Measurements from ENCODE around the gene LEMD3. TPM values are rescaled to one million over a fixed set of nuclear protein-coding genes. Genes with fewer than 3 reads are reported as not detected.

Gene LEMD3
- total and polyA plus RNA-seq, 2 donors from 2014 or later: 7.5 to 31.8 TPM

DNA sequence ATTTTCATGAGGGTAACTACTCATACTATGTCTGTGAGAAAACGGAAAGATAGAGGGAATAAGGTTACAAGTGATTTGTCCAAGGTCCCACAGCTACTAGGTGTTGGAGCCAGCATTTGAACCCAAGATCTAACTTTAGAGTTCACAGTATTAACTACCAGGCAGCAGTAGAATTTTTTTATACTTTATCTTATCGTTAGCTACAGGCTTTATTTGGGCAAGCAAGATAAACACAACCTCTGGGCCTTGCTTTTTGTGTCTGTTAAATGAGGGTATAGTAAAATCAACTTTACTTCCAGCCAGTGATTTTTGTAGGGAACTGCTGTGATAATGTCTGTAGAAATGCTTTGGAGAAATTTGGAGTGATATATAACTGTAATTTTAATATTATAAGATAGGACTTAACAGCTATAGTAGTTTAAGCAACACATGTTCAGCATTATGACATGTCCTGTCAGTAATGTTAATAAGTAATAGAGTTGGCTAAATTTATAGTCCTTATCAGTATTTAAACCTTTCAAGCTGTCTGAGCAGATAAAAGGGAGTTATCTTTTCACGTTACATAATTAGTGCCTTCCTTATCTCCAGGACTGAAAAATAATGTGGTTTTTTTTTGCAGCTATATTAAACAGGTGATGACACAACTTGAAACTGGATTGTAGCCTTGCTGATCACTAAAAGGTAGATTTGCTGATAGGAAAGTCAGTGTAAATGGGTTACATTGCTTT lies 12.8 kb downstream of the LEMD3 start:
- H3K27me3 ChIP-seq (ENCODE audit: control insufficient read depth, insufficient read depth, low read length): no peaks in the 10 kb centered on the region
- H3K27ac ChIP-seq (ENCODE audit: low read depth in 2 of 2, low read length in 2 of 2): no peak overlapping the region
- H3K4me3 ChIP-seq (ENCODE audit: low read length in 3 of 3): no peak overlapping the region
- H3K9ac ChIP-seq (ENCODE audit: low read length in 3 of 3): no peak overlapping the region
- H3K9me3 ChIP-seq (ENCODE audit: control insufficient read depth in 2 of 3, insufficient read depth in 1 of 3, low read length in 3 of 3): no peaks in the 10 kb centered on the region
- no peak for DNase-seq
- intact Hi-C loops (cut with DNase I): no loop called here
- no peaks in the 10 kb centered on the region for H3K36me3 ChIP-seq (ENCODE audit: control insufficient read depth in 2 of 3, insufficient read depth in 3 of 3, low read length in 3 of 3)
- FAIRE-seq: no peak
- H3K4me1 ChIP-seq (ENCODE audit: control insufficient read depth in 2 of 3, insufficient read depth in 2 of 3, low read depth in 1 of 3, low read length in 3 of 3): peaks cover 0 to 4% (median 0%) of the 10 kb centered on the region in 3 donors
- TF ChIP-seq, protein P1, sequence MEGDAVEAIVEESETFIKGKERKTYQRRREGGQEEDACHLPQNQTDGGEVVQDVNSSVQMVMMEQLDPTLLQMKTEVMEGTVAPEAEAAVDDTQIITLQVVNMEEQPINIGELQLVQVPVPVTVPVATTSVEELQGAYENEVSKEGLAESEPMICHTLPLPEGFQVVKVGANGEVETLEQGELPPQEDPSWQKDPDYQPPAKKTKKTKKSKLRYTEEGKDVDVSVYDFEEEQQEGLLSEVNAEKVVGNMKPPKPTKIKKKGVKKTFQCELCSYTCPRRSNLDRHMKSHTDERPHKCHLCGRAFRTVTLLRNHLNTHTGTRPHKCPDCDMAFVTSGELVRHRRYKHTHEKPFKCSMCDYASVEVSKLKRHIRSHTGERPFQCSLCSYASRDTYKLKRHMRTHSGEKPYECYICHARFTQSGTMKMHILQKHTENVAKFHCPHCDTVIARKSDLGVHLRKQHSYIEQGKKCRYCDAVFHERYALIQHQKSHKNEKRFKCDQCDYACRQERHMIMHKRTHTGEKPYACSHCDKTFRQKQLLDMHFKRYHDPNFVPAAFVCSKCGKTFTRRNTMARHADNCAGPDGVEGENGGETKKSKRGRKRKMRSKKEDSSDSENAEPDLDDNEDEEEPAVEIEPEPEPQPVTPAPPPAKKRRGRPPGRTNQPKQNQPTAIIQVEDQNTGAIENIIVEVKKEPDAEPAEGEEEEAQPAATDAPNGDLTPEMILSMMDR (IDR thresholded peaks at IDR 0.05; ENCODE audit: borderline replicate concordance, extremely low read depth, insufficient read depth): no peak

DNA sequence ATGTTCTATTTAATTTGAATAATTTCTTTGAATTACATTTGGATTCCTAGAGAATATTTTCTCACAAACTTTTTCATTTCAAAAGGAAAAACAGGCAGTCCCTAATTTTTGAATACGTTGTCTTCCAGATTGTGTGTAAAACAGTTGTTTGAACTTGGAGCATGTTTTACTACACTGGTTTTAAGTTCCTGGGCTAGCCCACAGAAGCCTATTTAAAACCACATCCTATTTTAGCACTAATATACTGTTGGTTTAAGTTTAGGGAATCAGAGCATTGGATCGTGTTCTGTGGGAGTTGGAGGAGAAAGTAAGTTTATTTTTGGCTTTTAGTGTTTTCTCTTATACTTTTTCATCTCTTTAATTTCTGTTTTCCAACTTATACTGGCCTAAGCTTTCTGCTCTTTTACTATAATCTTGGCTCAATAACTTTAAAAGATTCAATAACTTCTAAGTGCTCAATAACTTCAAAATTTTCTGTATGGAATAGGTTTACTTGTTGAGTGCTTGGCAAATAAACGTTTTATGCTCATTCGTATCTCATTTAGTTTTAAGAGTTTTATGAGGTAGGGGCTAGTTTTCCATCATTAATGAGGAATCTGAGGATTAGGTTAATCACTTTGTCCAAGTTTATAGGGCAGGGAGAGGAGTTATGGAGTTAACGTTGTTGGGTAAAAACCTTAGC lies 14.9 kb downstream of the LEMD3 start:
- intact Hi-C loops (cut with DNase I): no loop called here
- Histone ChIP-seq H3K9ac (ENCODE audit: low read length in 3 of 3) (no peak overlapping the region), H3K4me3 (ENCODE audit: low read length in 3 of 3) (no peak overlapping the region), H3K27ac (ENCODE audit: low read depth in 2 of 2, low read length in 2 of 2) (no peak overlapping the region), H3K36me3 (ENCODE audit: control insufficient read depth in 2 of 3, insufficient read depth in 3 of 3, low read length in 3 of 3) (no peaks in the 10 kb centered on the region), H3K27me3 (ENCODE audit: control insufficient read depth, insufficient read depth, low read length) (no peaks in the 10 kb centered on the region), H3K9me3 (ENCODE audit: control insufficient read depth in 2 of 3, insufficient read depth in 1 of 3, low read length in 3 of 3) (no peaks in the 10 kb centered on the region), H3K4me1 (ENCODE audit: control insufficient read depth in 2 of 3, insufficient read depth in 2 of 3, low read depth in 1 of 3, low read length in 3 of 3) (peaks cover 0 to 4% (median 0%) of the 10 kb centered on the region in 3 donors)
- no peak for DNase-seq
- TF ChIP-seq, protein P1 (IDR thresholded peaks at IDR 0.05; ENCODE audit: borderline replicate concordance, extremely low read depth, insufficient read depth): no peak
- no peak for FAIRE-seq

DNA sequence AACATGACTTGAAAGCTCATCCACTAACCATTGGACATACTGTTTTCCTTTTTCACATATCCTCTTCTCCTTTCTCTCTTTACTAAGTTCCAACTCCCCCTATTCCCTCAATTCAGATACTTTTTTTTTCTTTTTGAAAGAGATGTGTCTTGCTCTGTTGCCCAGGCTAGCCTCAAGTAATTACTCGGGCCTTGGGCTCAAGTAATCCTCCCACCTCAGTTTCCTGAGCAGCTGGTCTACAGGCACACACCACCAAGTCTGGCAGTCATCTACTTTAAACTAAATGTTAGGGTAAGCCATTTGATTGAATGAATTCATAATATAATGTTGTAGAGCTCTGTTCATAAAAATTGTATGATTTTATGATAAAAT lies 15.5 kb downstream of the LEMD3 start:
- Histone ChIP-seq H3K4me1 (ENCODE audit: control insufficient read depth in 2 of 3, insufficient read depth in 2 of 3, low read depth in 1 of 3, low read length in 3 of 3) (peaks cover 0 to 4% (median 0%) of the 10 kb centered on the region in 3 donors), H3K36me3 (ENCODE audit: control insufficient read depth in 2 of 3, insufficient read depth in 3 of 3, low read length in 3 of 3) (no peaks in the 10 kb centered on the region), H3K9me3 (ENCODE audit: control insufficient read depth in 2 of 3, insufficient read depth in 1 of 3, low read length in 3 of 3) (no peaks in the 10 kb centered on the region), H3K4me3 (ENCODE audit: low read length in 3 of 3) (no peak overlapping the region), H3K27ac (ENCODE audit: low read depth in 2 of 2, low read length in 2 of 2) (no peak overlapping the region), H3K27me3 (ENCODE audit: control insufficient read depth, insufficient read depth, low read length) (no peaks in the 10 kb centered on the region), H3K9ac (ENCODE audit: low read length in 3 of 3) (no peak overlapping the region)
- TF ChIP-seq, protein P1 (IDR thresholded peaks at IDR 0.05; ENCODE audit: borderline replicate concordance, extremely low read depth, insufficient read depth): no peak
- FAIRE-seq: no peak
- intact Hi-C loops (cut with DNase I): no loop called here
- no peak for DNase-seq

Measured in kidney (tissue), 14 donors.